PFSK-1 (cell line): ENCODE results near the gene CYP26C1.

Source experiments
- POLR2AphosphoS5 ChIP-seq: IDR thresholded peaks from 2 replicates; pipeline ENCODE4 v1.6.1; 2012; ENCODE audit warnings: low read depth, mild to moderate bottlenecking, control low read depth, low read length, moderate library complexity
- SIN3A ChIP-seq: IDR thresholded peaks from 2 replicates; pipeline ENCODE4 v1.6.1; 2012; ENCODE audit warnings: mild to moderate bottlenecking, low read length, moderate library complexity, borderline replicate concordance; ENCODE audit not compliant: insufficient read depth

DNA sequence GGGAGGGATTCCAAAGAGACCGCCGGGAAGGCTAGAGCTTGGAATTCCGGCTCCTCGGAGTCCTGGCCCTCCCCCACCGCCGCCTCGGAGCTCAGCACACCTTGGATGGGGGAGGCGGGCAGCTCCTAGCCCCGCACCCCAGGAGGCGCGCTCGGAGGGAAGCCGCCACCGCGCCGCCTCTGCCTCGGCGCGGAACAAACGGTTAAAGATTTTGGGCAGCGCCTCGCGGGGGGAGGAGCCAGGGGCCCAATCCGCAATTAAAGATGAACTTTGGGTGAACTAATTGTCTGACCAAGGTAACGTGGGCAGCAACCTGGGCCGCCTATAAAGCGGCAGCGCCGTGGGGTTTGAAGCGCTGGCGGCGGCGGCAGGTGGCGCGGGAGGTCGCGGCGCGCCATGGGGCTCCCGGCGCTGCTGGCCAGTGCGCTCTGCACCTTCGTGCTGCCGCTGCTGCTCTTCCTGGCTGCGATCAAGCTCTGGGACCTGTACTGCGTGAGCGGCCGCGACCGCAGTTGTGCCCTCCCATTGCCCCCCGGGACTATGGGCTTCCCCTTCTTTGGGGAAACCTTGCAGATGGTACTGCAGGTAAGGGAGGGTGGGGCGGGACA, 13.0 kb downstream of the CYP26C1 start, which contains the start of gene CYP26A1:
- TF ChIP-seq SIN3A: no peak
- TF ChIP-seq POLR2AphosphoS5: no peak
